ENCODE results near the gene PKN1. TPM values are rescaled to one million over a fixed set of nuclear protein-coding genes. Genes with fewer than 3 reads are reported as not detected.
A peak's percentile ranks its signal among the peaks of the same experiment; 100 is the strongest.

PKN1 gene
- total RNA-seq, 6 donors from 2014 or later, result 95.2 to 278 (median 200) TPM

GRCh38 chr19:14520543-14520942 lies 87.4 kb downstream of the PKN1 start:
- no peaks in the 10 kb centered on the region for H3K27me3 ChIP-seq
- 93 to 95% methylated on average over 4 of the region's 4 CpGs for WGBS, 2 donors
- no peak overlapping the region for H3K4me3 ChIP-seq
- H3K36me3 ChIP-seq, result peaks cover 3 to 12% (median 9%) of the 10 kb centered on the region in 4 donors
- ATAC-seq (ENCODE audit: low FRiP score in 2 of 2), result no peak
- no peak for DNase-seq
- H3K4me1 ChIP-seq, result peaks cover 24 to 31% (median 27%) of the 10 kb centered on the region in 4 donors
- H3K9me3 ChIP-seq, result no peaks in the 10 kb centered on the region
- H3K27ac ChIP-seq, result peak overlapping the region in 2 of 4 donors; percentile 100
- TF ChIP-seq POLR2A (IDR thresholded peaks at IDR 0.05) (no peak), POLR2AphosphoS5 (IDR thresholded peaks at IDR 0.05) (no peak), EP300 (IDR thresholded peaks at IDR 0.05) (no peak), CTCF (IDR thresholded peaks at IDR 0.05) (no peak)

Small RNAs within 50 kb of the gene (small RNA-seq; reads per million reads assigned to genes)
- 0 reads per million in 4 donors for gene SNRPGP15

Other genes with a start within 250 kb of the PKN1 start
- 10 to 100 TPM; 23.5 to 33.2 (median 27.4) TPM for gene ADGRL1, start 227.1 kb upstream of the PKN1 start, total RNA-seq
- 100 to 1,000 TPM; 123 to 259 (median 227) TPM for gene ADGRE5, start 51.9 kb upstream of the PKN1 start, total RNA-seq
- 100 to 1,000 TPM in 2 of 6 donors, 10 to 100 TPM in 4; 47.6 to 189 (median 86.0) TPM for gene DDX39A, start 14.0 kb upstream of the PKN1 start, total RNA-seq
- 1 to 10 TPM in 2 of 6 donors, under 1 TPM in 1, not detected in 3; 0.59 to 3.9 (median 1.7) TPM for gene PTGER1, start 42.0 kb downstream of the PKN1 start, total RNA-seq
- 100 to 1,000 TPM; 103 to 283 (median 152) TPM for gene GIPC1, start 62.8 kb downstream of the PKN1 start, total RNA-seq
- gene DNAJB1, start 85.1 kb downstream of the PKN1 start, total RNA-seq, result 100 to 1,000 TPM in 3 of 6 donors, 10 to 100 TPM in 3; 33.5 to 137 (median 101) TPM
- 100 to 1,000 TPM in 2 of 6 donors, 10 to 100 TPM in 4; 54.0 to 124 (median 80.6) TPM for gene TECR, start 96.3 kb downstream of the PKN1 start, total RNA-seq
- 100 to 1,000 TPM; 124 to 350 (median 171) TPM for gene NDUFB7, start 138.8 kb downstream of the PKN1 start, total RNA-seq
- not detected for gene CLEC17A, start 149.8 kb downstream of the PKN1 start, total RNA-seq
- gene ADGRE3, start 241.5 kb downstream of the PKN1 start, total RNA-seq, result 1 to 10 TPM in 4 of 6 donors, under 1 TPM in 1, not detected in 1; 0.76 to 9.6 (median 2.4) TPM